ENCODE data around the gene GLYAT. TPM values are rescaled to one million over a fixed set of nuclear protein-coding genes. Genes with fewer than 3 reads are reported as not detected.

The GLYAT gene, protein sequence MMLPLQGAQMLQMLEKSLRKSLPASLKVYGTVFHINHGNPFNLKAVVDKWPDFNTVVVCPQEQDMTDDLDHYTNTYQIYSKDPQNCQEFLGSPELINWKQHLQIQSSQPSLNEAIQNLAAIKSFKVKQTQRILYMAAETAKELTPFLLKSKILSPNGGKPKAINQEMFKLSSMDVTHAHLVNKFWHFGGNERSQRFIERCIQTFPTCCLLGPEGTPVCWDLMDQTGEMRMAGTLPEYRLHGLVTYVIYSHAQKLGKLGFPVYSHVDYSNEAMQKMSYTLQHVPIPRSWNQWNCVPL
- not detected in 2 replicates for total RNA-seq (2014; rRNA removed; shearing (Covaris generic))

DNA sequence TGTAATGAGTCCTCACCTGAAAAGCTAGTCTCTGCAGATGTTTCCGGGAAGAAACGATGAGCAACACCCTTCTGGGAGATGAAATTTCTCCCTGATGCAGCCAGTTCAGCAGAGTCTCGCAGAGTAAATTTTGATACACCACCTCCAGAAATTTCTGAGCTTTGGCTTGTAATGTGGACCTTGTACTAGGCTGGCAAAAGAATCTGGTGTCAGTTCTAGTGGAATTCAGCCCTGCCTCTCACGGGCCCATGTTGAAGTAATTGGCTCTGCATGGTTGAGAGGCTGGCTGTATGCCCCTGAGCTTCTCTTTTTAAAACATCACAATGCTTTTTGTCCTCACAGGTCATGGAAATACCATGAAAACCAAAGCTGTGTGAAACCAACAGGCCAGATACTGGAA is at the start of gene GLYAT:
GLYAT (minus strand) TSS at position 125 of the 400 bp plus-strand sequence. CDS start 7,447 bp downstream, outside the sequence.
- no peak for DNase-seq (ENCODE audit: low spot score)

DNA sequence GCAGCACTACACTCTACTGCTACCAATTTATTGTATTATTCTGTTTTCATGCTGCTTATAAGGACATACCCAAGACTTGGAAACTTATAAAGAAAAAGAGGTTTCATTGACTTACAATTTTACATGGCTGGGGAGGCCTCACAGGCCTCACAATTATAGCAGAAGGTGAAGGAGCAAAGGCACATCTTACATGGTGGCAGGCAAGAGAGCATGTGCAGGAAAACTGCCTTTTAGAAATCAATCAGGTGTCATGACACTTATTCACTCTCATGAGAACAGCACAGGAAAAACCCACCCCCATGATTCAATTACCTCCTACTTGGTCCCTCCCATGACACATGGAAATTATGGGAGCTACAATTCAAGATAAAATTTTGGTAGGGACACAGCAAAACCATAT is 49.6 kb upstream of the GLYAT start:
- DNase-seq (ENCODE audit: low spot score), result no peak

DNA sequence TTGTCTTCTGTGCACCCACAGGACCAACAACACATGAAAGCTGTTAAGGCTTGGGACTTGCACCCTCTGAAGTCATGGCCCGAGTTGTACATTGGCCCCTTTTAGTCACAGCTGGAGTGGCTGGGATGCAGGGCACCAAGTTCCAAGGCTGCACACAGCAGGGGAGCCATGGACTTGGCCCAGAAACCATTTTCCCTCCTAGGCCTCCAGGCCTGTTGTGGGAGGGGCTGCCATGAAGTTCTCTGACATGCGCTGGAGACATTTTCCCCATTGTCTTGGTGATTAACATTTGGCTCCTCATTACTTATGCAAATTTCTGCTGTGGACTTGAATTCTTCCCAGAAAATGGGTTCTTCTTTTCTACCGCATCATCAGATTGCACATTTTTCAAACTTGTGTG is 48.8 kb upstream of the GLYAT start:
- DNase-seq (ENCODE audit: low spot score), result no peak

DNA sequence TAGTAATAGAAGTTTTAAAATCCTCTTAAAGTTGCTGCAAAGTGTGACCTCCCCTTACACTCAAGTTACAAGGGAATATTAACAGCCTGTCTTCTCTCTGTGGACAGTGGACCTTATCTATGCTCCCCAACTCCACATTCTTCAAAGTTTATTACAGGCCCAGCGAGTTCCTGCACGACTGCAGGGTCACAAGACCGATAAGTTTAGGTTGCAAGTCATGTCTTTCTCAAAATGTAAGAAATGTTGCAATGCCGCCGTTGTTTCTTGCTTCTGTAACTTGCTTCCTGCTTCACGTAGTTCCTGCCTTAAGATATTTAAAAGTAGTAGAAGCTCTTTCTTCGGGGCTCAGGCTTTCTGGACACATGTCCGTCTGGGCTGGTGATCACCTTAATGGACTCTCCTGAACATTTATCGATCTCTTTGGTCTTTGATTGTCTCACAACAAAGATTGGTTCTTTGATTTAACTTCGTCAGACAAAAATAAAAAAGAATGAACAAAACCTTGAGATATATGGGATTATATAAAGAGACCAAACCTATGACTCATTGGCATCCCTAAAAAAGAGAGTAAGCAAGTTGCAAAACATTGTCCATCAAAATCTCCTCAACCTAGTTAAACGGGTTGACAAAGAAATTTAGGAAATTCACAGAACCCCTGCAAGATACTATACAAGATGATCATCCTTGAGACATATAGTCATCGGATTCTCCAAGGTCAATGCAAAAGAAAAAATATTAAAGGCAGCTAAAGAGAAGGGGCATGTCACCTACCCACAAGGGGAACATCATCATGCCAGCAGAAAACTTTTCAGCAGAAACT is 45.4 kb upstream of the GLYAT start:
- DNase-seq (ENCODE audit: low spot score), result no peak

DNA sequence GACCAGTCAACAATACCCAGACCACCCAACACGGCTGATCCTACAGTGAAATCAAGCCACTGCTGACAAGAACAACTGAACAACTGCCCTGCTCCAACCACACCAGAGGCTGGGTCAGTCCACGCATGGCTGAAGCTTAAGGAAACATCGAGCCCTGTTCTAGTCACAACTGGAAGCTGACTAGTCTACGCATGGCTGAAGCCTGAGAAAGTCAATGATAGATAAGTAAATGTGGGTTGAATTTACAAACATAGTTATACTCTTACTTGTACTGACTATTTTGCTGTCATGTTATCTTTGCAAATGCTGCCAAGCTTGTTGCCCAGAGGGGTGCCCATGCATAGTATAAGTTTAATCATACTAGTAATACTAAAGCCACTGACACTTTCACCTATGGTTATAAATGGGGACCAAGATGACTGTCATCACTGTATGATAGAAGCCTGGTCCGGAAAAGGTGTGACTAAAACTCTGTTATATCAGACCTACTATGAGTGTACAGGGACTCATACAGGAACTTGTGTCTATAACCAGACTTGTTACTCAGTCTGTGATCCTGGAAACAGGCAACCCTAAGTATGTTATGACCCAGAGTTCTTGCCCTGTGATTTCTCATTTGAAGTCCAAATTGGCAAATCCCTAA is 43.4 kb upstream of the GLYAT start:
- no peak for DNase-seq (ENCODE audit: low spot score)

DNA sequence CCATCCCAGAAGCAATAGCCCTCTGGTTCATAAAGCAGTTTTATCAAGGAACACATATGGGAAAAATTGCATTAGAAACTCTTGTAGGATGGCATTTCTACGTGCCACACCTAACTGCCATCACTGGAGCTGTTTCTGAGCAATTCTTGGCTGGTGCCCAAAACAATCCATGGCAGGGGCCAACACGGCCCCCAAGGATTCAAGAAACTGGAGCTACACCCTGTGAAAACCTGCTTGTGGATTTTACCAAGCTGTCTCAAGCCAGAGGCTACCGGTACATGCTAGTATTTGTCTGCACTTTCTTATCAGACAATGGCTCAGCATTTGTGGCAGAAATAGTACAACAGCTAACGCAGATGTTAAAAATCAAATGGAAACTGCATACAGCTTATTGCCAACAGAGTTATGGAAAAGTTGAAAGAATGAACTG is 42.4 kb upstream of the GLYAT start:
- DNase-seq (ENCODE audit: low spot score), result no peak

DNA sequence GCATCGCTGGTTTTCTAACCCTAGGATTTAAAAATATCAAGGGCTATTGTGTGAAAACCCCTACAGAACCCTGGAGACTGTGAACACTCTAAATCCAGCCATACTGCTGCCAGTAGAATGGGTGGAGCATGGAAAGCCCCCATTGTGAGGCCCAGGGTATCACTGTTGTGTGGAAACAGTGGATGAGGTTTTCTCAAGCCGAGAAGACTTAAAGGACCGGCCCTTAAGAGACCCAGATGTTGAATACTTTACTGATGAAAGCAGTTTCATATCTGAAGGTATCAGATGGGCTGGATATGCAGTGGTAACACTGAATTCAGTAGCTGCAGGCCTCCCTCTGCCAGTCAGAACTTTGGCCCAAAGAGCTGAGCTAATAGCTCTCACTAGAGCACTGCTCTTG is 41.6 kb upstream of the GLYAT start:
- no peak for DNase-seq (ENCODE audit: low spot score)

DNA sequence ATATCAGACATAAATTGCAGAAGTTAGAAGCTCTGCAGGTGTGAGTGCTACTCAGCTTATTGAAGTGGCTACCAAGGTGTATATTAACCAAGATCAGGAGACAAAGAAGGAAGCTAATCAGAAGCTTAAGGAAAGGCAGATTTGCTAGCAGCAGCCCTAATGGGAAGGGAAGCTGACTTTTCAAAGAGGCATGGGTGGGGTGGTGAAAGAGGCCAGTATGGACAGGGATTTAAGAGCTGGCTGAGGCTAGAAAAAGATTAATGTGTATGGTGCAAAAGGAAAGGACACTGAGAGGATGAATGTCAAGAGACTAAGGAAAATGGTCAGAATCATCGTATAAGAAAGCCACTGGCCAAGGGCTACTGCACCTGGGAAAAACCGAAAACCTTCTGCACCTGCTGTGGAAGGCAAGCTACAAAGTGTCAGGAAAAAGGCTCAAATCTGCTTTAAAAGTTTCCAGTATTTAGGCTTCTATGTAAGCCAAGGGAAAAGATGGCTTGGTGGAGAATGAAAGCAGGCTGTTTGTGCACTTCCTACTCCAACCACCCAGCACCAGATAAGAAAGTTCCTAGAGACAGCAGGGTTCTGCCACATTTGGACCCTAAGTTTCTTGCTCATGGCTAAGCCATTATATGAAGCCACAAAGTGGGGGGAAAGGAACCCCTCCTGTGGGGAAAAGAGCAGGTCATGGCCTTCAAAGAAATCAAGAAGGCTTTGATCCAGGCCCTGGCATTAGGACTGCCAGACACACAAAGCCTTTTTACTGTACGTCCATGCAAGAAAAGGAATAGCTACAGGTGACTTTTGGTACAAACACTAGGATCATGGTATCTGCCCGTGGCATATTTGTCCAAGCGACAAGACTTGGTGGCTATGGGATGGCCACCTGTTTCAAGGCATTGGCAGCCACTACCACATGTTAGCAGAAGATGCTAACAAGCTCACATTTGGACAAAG is 40.9 kb upstream of the GLYAT start:
- DNase-seq (ENCODE audit: low spot score), result no peak

DNA sequence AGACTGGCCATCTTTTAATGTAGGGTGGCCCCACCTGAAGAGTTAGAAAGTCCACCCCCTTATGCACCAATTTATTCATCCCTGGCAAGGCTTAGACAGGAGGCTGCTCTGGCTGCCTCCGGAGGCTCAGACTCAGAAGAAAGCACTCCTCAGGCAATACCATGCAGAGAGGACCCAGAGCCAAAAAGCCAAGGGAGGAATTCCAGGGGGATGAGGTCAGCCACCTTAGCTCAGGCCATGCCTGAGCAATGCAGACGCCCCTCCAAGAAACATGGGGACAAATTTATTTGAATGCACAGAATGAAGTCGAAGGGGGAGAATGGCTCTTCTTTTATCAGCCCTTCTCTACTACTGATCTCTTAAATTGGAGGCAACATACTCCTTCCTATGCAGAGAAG is 39.7 kb upstream of the GLYAT start:
- DNase-seq (ENCODE audit: low spot score), result no peak

DNA sequence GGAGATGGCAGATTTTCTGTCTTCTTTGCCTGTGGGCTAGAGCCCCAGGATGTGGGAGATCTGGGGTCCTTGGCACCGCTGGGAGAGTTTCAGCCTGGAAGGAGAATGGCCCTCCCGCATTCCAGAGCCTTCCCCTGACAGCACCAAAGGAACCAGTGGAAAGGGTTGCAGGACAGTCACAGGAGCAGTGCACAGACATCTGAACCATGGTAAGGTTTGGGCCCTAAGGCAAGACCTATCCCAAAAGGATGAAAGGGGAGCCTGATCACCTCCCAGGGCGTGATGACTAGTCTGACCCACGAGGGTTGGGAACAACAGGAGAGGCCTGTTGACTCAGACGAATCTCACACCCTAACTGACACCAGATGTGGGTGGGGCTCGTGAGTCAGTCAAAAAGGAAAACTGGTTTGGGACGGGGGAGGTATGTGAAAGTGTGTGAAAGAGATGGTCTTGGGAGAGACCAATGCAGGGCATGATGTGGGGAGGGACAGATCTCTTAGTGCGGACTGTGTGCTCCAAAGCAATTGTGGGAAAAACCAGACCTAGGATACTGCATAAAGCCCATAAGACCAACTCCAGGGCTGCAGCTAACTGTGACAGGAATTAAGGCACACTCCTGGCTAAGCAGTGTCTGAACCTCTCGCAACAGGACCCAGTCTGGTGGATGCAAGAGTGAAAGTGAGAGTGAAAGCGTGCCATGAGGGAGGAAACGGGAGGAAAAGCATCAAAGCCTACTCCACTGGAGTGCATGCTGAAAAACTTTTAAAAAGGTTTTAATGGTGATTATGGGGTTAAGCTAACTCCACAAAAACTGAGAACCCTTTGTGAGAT is 39.1 kb upstream of the GLYAT start:
- DNase-seq (ENCODE audit: low spot score), result peak; percentile 74

DNA sequence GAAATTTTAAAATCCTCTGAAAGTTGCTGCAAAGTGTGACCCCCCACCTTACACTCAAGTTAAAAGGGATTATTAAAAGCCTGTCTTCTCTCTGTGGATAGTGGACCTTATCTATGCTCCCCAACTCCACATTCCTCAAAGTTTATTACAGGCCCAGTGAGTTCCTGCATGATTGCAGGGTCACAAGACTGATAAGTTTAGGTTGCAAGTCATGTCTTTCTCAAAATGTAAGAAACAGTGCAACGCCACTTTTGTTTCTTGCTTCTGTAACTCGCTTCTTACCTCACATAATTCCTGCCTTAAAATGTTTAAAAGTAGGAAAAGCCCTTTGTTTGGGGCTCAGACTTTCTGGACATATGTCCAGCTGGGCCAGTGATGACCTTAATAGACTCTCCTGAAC is 38.4 kb upstream of the GLYAT start:
- no peak for DNase-seq (ENCODE audit: low spot score)

DNA sequence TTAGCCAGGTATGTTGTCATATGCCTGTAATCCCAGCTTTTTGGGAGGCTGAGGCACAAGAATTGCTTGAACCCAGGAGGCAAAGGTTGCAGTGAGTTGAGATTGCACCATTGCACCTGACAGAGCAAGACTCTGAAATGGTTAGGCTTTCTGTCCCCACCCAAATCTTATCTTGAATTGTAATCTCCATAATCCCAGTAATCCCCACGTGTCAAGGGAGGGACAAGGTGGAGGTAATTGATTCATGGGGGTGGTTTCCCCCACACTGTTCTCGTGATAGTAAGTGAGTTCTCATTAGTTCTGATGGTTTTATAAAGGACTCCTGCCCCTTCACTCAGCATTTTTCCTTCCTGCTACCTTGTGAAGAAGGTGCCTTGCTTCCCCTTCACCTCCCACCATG is 37.6 kb upstream of the GLYAT start:
- no peak for DNase-seq (ENCODE audit: low spot score)

DNA sequence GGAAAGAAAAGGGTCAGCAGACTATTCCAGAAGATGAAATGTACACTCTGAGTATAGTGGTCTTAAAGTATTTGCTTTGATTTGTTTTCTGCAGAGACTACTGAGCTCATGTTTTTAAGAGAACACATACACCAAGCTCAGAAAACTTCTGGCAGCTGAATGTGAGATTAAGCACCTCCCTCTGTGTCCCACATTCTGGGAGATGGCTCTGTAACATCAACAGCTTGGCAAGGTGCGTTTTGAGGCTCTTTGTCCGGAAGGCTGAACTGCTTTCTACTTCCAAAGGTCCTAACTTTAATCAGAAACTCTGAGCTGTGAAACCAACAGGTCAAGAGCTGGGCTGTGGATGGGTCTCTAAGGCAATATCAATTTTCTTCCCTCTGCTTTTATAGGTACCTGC is 36.4 kb upstream of the GLYAT start:
- DNase-seq (ENCODE audit: low spot score), result no peak

DNA sequence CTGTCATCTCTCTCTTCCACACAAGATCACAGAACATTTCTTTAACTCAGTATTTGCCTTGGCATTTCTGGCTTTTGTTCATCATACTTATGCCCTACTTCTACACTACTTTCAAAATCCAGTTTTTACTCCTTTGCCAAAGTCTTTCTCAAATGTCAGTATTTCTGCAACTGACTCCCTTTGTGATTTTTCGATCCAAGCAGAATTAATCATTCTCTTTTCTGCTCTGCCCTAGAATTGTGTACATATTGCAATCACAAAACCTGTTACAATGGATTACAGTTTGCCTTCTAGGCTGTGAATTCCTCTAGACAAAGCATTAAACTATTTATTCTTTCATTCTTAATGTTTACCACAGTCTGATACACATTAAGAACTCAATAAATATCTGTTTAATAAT is 33.3 kb upstream of the GLYAT start:
- no peak for DNase-seq (ENCODE audit: low spot score)

DNA sequence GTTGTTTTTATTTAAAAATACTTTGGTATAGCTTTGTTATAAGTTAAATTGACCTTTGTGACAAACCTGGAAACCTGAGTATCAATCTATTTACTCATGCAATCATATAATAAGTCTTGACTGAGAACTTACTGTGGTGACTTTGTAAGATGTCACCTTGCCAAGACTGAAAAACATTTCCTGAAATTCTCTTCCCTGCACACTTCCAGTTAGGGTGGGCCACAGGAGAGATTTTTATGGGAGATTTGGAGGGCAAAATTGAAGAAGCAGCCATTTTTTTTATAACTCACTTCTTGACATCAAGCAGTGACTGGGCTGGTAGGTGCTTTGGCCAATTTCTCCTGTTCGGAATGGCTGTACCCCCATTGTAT is 31.4 kb upstream of the GLYAT start:
- no peak for DNase-seq (ENCODE audit: low spot score)

DNA sequence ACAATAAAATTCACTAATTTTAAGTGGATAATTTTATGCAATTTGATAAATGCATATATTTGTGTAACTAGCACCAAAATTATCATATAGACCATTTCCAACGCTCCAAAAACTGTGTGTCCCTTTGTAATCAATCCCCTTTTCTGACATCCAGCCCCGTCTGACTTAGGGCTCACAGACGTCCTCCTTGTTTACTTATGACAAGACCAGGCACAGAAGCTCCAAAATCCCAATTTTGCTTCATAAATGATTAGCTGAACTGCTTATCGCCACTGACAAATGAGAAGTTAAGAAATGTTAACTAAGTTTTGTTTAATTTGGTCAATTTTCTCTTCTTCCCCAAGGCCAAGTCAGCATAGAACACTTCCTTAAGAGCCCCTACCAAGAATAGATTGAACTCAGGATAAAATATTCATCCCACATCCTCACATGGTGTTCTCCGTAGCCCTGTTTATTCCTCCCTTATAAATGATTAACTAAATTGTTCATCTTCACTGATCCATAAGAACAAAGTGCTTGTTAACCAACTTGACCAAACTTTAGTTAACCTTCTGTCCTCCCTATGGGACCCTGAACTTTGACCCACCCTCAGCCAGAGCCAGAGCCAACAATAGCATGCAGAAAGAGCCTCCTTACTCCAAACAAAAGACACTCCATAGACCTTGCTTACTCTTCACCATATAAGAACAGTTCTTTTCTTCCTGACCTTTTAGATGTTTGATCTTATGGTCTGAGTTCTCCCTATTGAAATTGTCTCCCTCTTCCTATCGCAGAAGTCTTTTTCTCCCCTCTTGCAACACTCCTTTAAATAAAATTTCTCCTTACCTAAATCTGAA is 30.8 kb upstream of the GLYAT start:
- no peak for DNase-seq (ENCODE audit: low spot score)

DNA sequence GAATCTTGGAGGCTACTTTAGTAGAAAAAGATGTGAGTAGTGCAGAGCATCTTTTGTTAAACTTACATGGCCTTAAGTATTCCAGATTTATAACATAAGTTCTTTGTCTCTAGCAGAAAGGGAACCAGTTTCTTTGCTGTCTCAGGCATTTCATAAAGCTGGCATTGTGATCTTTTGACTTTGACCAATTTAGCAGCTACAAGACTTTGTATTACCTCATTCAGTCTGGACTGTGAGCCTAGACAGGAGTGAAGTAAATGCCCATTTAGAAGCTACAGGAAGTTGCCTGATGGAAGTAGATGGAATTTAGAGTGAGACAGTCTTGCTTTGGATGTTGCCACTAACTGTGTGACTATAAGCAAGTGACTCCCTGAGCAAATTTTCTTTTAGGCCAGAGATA is 25.7 kb upstream of the GLYAT start:
- no peak for DNase-seq (ENCODE audit: low spot score)

DNA sequence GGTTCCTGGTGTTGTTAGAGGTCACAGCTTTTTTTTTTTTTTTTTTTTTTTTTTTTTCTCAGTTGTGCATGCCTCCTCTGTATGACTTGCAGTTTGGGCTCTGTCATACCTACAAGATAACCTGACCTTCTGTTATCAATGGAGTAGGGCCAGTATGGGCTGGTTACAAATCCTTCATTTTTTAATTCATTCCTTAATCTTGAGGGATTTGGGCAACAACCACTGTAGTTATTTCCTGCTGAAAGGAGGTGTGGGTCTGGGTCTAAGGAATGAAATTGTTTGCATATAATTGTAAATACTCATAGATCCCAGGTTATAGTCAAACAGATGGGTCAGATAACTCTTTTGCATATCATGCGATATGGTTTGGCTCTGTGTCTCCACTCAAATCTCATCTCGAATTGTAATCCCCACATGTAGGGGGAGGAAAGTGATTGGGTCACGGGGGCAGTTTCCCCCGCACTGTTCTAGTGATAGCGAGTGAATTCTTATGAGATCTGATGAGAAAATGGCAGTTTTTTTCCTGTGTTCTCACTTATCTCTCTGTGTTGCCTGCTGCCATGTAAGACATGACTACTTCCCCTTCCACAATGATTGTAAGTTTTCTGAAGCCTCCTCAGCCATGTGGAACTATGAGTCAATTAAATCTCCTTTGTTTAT is 14.1 kb upstream of the GLYAT start:
- DNase-seq (ENCODE audit: low spot score), result no peak

DNA sequence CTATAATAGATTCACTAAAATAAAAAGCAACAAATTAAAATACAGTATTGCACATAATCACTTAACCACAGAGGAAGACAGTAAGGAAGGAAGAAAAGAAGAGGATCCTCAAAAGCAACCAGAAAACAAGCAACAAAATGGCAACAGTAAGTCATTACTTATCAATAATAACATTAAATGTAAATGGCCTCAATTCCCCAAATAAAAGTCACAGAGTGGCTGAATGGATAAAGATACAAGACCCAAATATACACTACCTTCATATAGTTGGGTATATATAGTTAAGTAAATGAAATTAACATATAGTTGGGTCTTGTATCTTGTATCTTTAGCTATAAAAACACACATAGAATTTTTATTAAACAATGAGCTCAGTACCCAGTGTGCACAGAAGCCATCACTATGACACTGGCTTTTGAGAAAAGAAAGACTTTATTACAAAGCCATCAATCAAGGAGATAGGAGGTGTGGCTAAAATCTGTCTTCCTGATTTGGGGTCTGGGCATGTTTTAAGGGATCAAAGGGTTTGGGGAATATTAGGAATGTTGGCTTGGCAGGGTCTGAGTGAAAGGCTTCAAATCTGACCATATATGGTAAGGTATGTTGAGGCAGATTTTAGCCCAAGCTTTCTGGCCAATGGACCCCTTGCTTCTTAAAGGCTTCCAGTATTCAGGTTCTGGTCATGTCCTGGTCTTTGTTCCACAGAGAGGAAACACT is 13.4 kb upstream of the GLYAT start:
- no peak for DNase-seq (ENCODE audit: low spot score)
